Activated CD4-positive, alpha-beta memory T cell treated with anti-CD3 and anti-CD28 coated beads for 36 hours (primary cell): ENCODE data around the gene KIF5C. TPM values are rescaled to one million over a fixed set of nuclear protein-coding genes. Genes with fewer than 3 reads are reported as not detected.
A peak's percentile ranks its signal among the peaks of the same experiment; 100 is the strongest.

Experiments used
- CTCF ChIA-PET: fragments of 350-600 bp; sonication (Branson Sonifier 250); formaldehyde crosslinking; loops from one replicate; lab custom pipeline; 2021; ENCODE audit warnings: antibody characterized with exemption, inconsistent platforms; lab: Charles Lee
- POLR2A ChIA-PET: fragments of 350-600 bp; sonication (Branson Sonifier 250); formaldehyde crosslinking; loops from one replicate; lab custom pipeline; 2021; ENCODE audit warnings: antibody characterized with exemption; lab: Charles Lee
- DNase-seq: peaks from one replicate; pipeline ENCODE4 v3.0.0-alpha.2; 2020
- H3K27ac Mint-ChIP-seq: one replicate; pipeline ENCODE4 v1.8.0; 2021; ENCODE audit warnings: mixed read lengths
- H3K27me3 Mint-ChIP-seq: one replicate; pipeline ENCODE4 v1.8.0; 2021; ENCODE audit warnings: mixed read lengths
- H3K36me3 Mint-ChIP-seq: one replicate; pipeline ENCODE4 v1.8.0; 2021; ENCODE audit warnings: mixed read lengths
- H3K4me1 Mint-ChIP-seq: one replicate; pipeline ENCODE4 v1.8.0; 2021; ENCODE audit warnings: low read depth, mixed read lengths
- H3K4me3 Mint-ChIP-seq: one replicate; pipeline ENCODE4 v1.8.0; 2021; ENCODE audit warnings: mild to moderate bottlenecking, mixed read lengths
- H3K9me3 Mint-ChIP-seq: one replicate; pipeline ENCODE4 v1.8.0; 2021; ENCODE audit warnings: mixed read lengths
- intact Hi-C: fragments of 100-400 bp; cut with micrococcal nuclease; formaldehyde crosslinking; loops from one replicate; pipeline ENCODE4 v1.15.1; 2023
- total RNA-seq, 2 experiments: library from RNA; stranded (reverse); gene quantifications; one replicate each; pipeline ENCODE4 v1.2.3, GENCODE V29; 2021

Gene KIF5C
- total RNA-seq, 2 experiments from 2014 or later, result 25.2 to 30.8 TPM

GRCh38 chr2:148888986-148889385 lies 14.0 kb downstream of the KIF5C start:
- Mint-ChIP-seq H3K4me1 (peaks cover 15% of the 10 kb centered on the region), H3K36me3 (peaks cover 15% of the 10 kb centered on the region), H3K27me3 (peaks cover 12% of the 10 kb centered on the region), H3K27ac (no peak overlapping the region), H3K9me3 (peaks cover 18% of the 10 kb centered on the region), H3K4me3 (no peak overlapping the region)
- ChIA-PET CTCF (no interaction called here), POLR2A (no interaction called here)
- intact Hi-C loops, result loop anchor here (2.0 kb wide), 1 partner anchor 38 kb away; no protein-coding TSS in a partner anchor
- no peak for DNase-seq

GRCh38 chr2:148893906-148894305 lies 18.9 kb downstream of the KIF5C start:
- ChIA-PET POLR2A (no interaction called here), CTCF (no interaction called here)
- Mint-ChIP-seq H3K4me1 (peaks cover 3% of the 10 kb centered on the region), H3K36me3 (peaks cover 14% of the 10 kb centered on the region), H3K4me3 (no peak overlapping the region), H3K27me3 (peaks cover 3% of the 10 kb centered on the region), H3K27ac (no peak overlapping the region), H3K9me3 (peaks cover 18% of the 10 kb centered on the region)
- DNase-seq, result no peak
- intact Hi-C loops, result no loop called here

- Mint-ChIP-seq H3K36me3 (peaks cover 12% of the 10 kb centered on the region), H3K4me3 (no peak overlapping the region), H3K27me3 (no peaks in the 10 kb centered on the region), H3K4me1 (peaks cover 3% of the 10 kb centered on the region), H3K9me3 (peaks cover 18% of the 10 kb centered on the region), H3K27ac (no peak overlapping the region)
- no peak for DNase-seq
- intact Hi-C loops, result no loop called here
- CTCF ChIA-PET, result no interaction called here
- POLR2A ChIA-PET, result no interaction called here
Observed at GRCh38 chr2:148896136-148896535, 21.1 kb downstream of the KIF5C start.

- intact Hi-C loops, result no loop called here
- POLR2A ChIA-PET, result no interaction called here
- CTCF ChIA-PET, result no interaction called here
Observed at GRCh38 chr2:148899638-148900318, 24.8 kb downstream of the KIF5C start.

GRCh38 chr2:148900350-148900837 lies 25.4 kb downstream of the KIF5C start:
- no peaks in the 10 kb centered on the region for H3K4me1 Mint-ChIP-seq
- ChIA-PET POLR2A (no interaction called here), CTCF (interaction anchor here (0.6 kb wide), 1 partner anchor 93 kb away, joined by 3 read pairs; no protein-coding TSS in a partner anchor)
- no peaks in the 10 kb centered on the region for H3K27me3 Mint-ChIP-seq
- H3K4me3 Mint-ChIP-seq, result no peak overlapping the region
- H3K27ac Mint-ChIP-seq, result no peak overlapping the region
- no peak for DNase-seq
- intact Hi-C loops, result no loop called here
- H3K9me3 Mint-ChIP-seq, result no peaks in the 10 kb centered on the region
- H3K36me3 Mint-ChIP-seq, result no peaks in the 10 kb centered on the region

More at GRCh38 chr2:148899638-148900318, 24.8 kb downstream of the KIF5C start:
- Mint-ChIP-seq H3K4me3 (no peak overlapping the region), H3K4me1 (no peaks in the 10 kb centered on the region), H3K27ac (no peak overlapping the region), H3K9me3 (no peaks in the 10 kb centered on the region), H3K27me3 (no peaks in the 10 kb centered on the region), H3K36me3 (no peaks in the 10 kb centered on the region)
- DNase-seq, result no peak

GRCh38 chr2:148901142-148901541 lies 26.1 kb downstream of the KIF5C start:
- Mint-ChIP-seq H3K4me3 (no peak overlapping the region), H3K27ac (no peak overlapping the region), H3K27me3 (no peaks in the 10 kb centered on the region), H3K9me3 (no peaks in the 10 kb centered on the region), H3K4me1 (no peaks in the 10 kb centered on the region), H3K36me3 (peaks cover 3% of the 10 kb centered on the region)
- ChIA-PET POLR2A (no interaction called here), CTCF (no interaction called here)
- intact Hi-C loops, result no loop called here
- no peak for DNase-seq

GRCh38 chr2:148902798-148903197 lies 27.8 kb downstream of the KIF5C start:
- H3K9me3 Mint-ChIP-seq, result no peaks in the 10 kb centered on the region
- H3K4me1 Mint-ChIP-seq, result no peaks in the 10 kb centered on the region
- intact Hi-C loops, result no loop called here
- peaks cover 3% of the 10 kb centered on the region for H3K36me3 Mint-ChIP-seq
- H3K27me3 Mint-ChIP-seq, result no peaks in the 10 kb centered on the region
- POLR2A ChIA-PET, result no interaction called here
- no peak overlapping the region for H3K27ac Mint-ChIP-seq
- no peak overlapping the region for H3K4me3 Mint-ChIP-seq
- DNase-seq, result no peak
- CTCF ChIA-PET, result no interaction called here

- no peak overlapping the region for H3K27ac Mint-ChIP-seq
- H3K9me3 Mint-ChIP-seq, result no peaks in the 10 kb centered on the region
- ChIA-PET POLR2A (no interaction called here), CTCF (no interaction called here)
- H3K4me3 Mint-ChIP-seq, result no peak overlapping the region
- intact Hi-C loops, result no loop called here
- DNase-seq, result no peak
- H3K4me1 Mint-ChIP-seq, result no peaks in the 10 kb centered on the region
- peaks cover 3% of the 10 kb centered on the region for H3K36me3 Mint-ChIP-seq
- no peaks in the 10 kb centered on the region for H3K27me3 Mint-ChIP-seq
Observed at GRCh38 chr2:148903294-148903693, 28.3 kb downstream of the KIF5C start.

- Mint-ChIP-seq H3K27ac (no peak overlapping the region), H3K4me3 (no peak overlapping the region), H3K4me1 (no peaks in the 10 kb centered on the region), H3K36me3 (peaks cover 3% of the 10 kb centered on the region), H3K27me3 (no peaks in the 10 kb centered on the region), H3K9me3 (no peaks in the 10 kb centered on the region)
- ChIA-PET POLR2A (no interaction called here), CTCF (no interaction called here)
- intact Hi-C loops, result no loop called here
- no peak for DNase-seq
Observed at GRCh38 chr2:148903979-148904378, 29.0 kb downstream of the KIF5C start.

GRCh38 chr2:148906124-148906523 lies 31.1 kb downstream of the KIF5C start:
- Mint-ChIP-seq H3K4me1 (peaks cover 1% of the 10 kb centered on the region), H3K4me3 (no peak overlapping the region), H3K9me3 (no peaks in the 10 kb centered on the region), H3K36me3 (peaks cover 3% of the 10 kb centered on the region), H3K27me3 (no peaks in the 10 kb centered on the region), H3K27ac (no peak overlapping the region)
- DNase-seq, result no peak
- CTCF ChIA-PET, result interaction anchor here (1.3 kb wide), 1 partner anchor 21 kb away, joined by 3 read pairs; no protein-coding TSS in a partner anchor
- intact Hi-C loops, result no loop called here
- POLR2A ChIA-PET, result no interaction called here

GRCh38 chr2:148907085-148907785 lies 32.2 kb downstream of the KIF5C start:
- no peak overlapping the region for H3K4me3 Mint-ChIP-seq
- no peaks in the 10 kb centered on the region for H3K27me3 Mint-ChIP-seq
- H3K27ac Mint-ChIP-seq, result no peak overlapping the region
- peak; percentile 15 for DNase-seq
- H3K9me3 Mint-ChIP-seq, result no peaks in the 10 kb centered on the region
- H3K4me1 Mint-ChIP-seq, result peaks cover 3% of the 10 kb centered on the region
- POLR2A ChIA-PET, result interaction anchor here (0.6 kb wide), 1 partner anchor 130 kb away, joined by 3 read pairs; no protein-coding TSS in a partner anchor
- intact Hi-C loops, result no loop called here
- CTCF ChIA-PET, result interaction anchor here (0.6 to 1.3 kb wide), 3 partner anchors 20 to 133 kb away, joined by 3 read pairs; no protein-coding TSS in a partner anchor
- H3K36me3 Mint-ChIP-seq, result peaks cover 3% of the 10 kb centered on the region

GRCh38 chr2:148909114-148909513 lies 34.1 kb downstream of the KIF5C start:
- Mint-ChIP-seq H3K27me3 (no peaks in the 10 kb centered on the region), H3K27ac (no peak overlapping the region), H3K4me1 (peaks cover 3% of the 10 kb centered on the region), H3K4me3 (no peak overlapping the region), H3K36me3 (peaks cover 3% of the 10 kb centered on the region), H3K9me3 (no peaks in the 10 kb centered on the region)
- no peak for DNase-seq
- CTCF ChIA-PET, result no interaction called here
- POLR2A ChIA-PET, result no interaction called here
- intact Hi-C loops, result no loop called here
